HG02763 (cell line): Measurements from ENCODE around the gene STPG3.
A peak's percentile ranks its signal among the peaks of the same experiment; 100 is the strongest.

Experiments used
- ATAC-seq: cut with Tn5 transposase; IDR thresholded peaks from one replicate; pipeline ENCODE4 v1.9.1; 2021; ENCODE audit warnings: mild to moderate bottlenecking, moderate library complexity; ENCODE audit not compliant: unreplicated experiment

STPG3 gene

GRCh38 chr9:137299938-137300337 is 48.9 kb downstream of the STPG3 start:
- ATAC-seq = no peak

- ATAC-seq = no peak
These were observed 49.5 kb downstream of the STPG3 start for GRCh38 chr9:137300567-137301080.

- peak; percentile 9 for ATAC-seq
These were observed 50.2 kb downstream of the STPG3 start for GRCh38 chr9:137301081-137301947.

- peak; percentile 78 for ATAC-seq
These were observed 51.0 kb downstream of the STPG3 start, which contains the start of gene NRARP for GRCh38 chr9:137302118-137302448. Gene NRARP, minus strand, starts transcription at chr9:137302271. Its CDS starts 343 bp downstream, at chr9:137301928.

- ATAC-seq = peak; percentile 41
These were observed 51.5 kb downstream of the STPG3 start for GRCh38 chr9:137302449-137303150.
